Osteocyte (in vitro differentiated cells): ENCODE results near the gene FICD. TPM values are rescaled to one million over a fixed set of nuclear protein-coding genes. Genes with fewer than 3 reads are reported as not detected.

Source experiments
- DNase-seq: peaks from one replicate; pipeline ENCODE4 v3.0.0; 2021; ENCODE audit warnings: mixed read lengths; ENCODE audit not compliant: unreplicated experiment; ENCODE audit errors: extremely low spot score
- H3K27ac Mint-ChIP-seq: one replicate; pipeline ENCODE4 v1.8.0; 2021; ENCODE audit warnings: mild to moderate bottlenecking, mixed read lengths; ENCODE audit not compliant: unreplicated experiment
- H3K27me3 Mint-ChIP-seq: one replicate; pipeline ENCODE4 v1.8.0; 2021; ENCODE audit warnings: mixed read lengths; ENCODE audit not compliant: unreplicated experiment
- H3K36me3 Mint-ChIP-seq: one replicate; pipeline ENCODE4 v1.8.0; 2021; ENCODE audit warnings: mixed read lengths; ENCODE audit not compliant: unreplicated experiment
- H3K4me1 Mint-ChIP-seq: one replicate; pipeline ENCODE4 v1.8.0; 2021; ENCODE audit warnings: mixed read lengths; ENCODE audit not compliant: unreplicated experiment
- H3K4me3 Mint-ChIP-seq: one replicate; pipeline ENCODE4 v1.8.0; 2021; ENCODE audit warnings: mild to moderate bottlenecking, moderate library complexity, mixed read lengths; ENCODE audit not compliant: unreplicated experiment
- H3K9me3 Mint-ChIP-seq: one replicate; pipeline ENCODE4 v1.8.0; 2021; ENCODE audit warnings: mixed read lengths; ENCODE audit not compliant: unreplicated experiment
- total RNA-seq: library from RNA; stranded (reverse); gene quantifications from 2 replicates; pipeline ENCODE4 v1.2.1, GENCODE V29; 2021
- TF ChIP-seq, protein P1 (sequence below): fragments of 200-600 bp; sonication (generic); IDR thresholded peaks from 2 replicates; pipeline ENCODE4 v1.5.0; 2021; ENCODE audit warnings: antibody characterized with exemption, mild to moderate bottlenecking, moderate library complexity

FICD gene
- total RNA-seq, 1 donor from 2014 or later, result 6.0 TPM

DNA sequence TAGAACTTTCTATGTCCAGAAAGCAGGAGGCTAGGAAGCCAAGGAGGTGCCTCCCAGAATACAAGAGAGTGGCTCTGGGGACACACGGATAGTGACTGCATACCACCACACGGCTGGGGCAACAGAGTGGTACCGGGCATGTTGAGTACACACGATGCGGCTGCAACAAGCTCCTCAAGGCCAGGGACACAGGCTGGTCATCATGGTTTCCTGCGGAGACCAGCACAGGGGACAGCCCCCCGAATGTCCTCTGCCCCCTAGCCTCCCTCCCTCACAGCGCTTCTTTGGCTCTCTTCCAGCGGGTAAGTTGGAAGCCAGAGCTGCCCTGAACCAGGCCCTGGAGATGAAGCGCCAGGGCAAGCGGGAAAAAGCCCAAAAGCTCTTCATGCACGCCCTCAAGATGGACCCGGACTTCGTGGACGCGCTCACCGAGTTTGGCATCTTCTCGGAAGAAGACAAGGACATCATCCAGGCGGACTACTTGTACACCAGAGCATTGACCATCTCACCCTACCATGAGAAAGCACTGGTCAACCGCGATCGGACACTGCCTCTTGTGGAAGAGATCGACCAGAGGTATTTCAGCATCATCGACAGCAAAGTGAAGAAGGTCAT, 3.1 kb downstream of the FICD start:
- Mint-ChIP-seq H3K4me3 (no peak overlapping the region), H3K27me3 (no peaks in the 10 kb centered on the region), H3K27ac (no peak overlapping the region), H3K4me1 (peaks cover 11% of the 10 kb centered on the region), H3K9me3 (no peaks in the 10 kb centered on the region), H3K36me3 (peaks cover 23% of the 10 kb centered on the region)
- DNase-seq, result peak; percentile 66
- TF ChIP-seq, protein P1, sequence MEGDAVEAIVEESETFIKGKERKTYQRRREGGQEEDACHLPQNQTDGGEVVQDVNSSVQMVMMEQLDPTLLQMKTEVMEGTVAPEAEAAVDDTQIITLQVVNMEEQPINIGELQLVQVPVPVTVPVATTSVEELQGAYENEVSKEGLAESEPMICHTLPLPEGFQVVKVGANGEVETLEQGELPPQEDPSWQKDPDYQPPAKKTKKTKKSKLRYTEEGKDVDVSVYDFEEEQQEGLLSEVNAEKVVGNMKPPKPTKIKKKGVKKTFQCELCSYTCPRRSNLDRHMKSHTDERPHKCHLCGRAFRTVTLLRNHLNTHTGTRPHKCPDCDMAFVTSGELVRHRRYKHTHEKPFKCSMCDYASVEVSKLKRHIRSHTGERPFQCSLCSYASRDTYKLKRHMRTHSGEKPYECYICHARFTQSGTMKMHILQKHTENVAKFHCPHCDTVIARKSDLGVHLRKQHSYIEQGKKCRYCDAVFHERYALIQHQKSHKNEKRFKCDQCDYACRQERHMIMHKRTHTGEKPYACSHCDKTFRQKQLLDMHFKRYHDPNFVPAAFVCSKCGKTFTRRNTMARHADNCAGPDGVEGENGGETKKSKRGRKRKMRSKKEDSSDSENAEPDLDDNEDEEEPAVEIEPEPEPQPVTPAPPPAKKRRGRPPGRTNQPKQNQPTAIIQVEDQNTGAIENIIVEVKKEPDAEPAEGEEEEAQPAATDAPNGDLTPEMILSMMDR, result no peak

DNA sequence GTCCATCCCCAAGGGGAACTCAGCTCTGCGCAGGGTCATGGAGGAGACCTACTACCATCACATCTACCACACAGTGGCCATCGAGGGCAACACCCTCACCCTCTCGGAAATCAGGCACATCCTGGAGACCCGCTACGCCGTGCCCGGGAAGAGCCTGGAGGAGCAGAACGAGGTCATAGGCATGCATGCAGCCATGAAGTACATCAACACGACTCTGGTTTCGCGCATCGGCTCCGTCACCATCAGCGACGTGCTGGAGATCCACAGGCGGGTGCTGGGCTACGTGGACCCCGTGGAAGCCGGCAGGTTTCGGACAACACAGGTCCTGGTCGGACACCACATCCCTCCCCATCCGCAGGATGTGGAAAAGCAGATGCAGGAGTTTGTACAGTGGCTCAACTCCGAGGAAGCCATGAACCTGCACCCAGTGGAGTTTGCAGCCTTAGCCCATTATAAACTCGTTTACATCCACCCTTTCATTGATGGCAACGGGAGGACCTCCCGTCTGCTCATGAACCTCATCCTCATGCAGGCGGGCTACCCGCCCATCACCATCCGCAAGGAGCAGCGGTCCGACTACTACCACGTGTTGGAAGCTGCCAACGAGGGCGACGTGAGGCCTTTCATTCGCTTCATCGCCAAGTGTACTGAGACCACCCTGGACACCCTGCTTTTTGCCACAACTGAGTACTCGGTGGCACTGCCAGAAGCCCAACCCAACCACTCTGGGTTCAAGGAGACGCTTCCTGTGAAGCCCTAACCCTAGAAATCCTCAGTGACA, 3.8 kb downstream of the FICD start:
- Mint-ChIP-seq H3K36me3 (peaks cover 29% of the 10 kb centered on the region), H3K9me3 (no peaks in the 10 kb centered on the region)

DNA sequence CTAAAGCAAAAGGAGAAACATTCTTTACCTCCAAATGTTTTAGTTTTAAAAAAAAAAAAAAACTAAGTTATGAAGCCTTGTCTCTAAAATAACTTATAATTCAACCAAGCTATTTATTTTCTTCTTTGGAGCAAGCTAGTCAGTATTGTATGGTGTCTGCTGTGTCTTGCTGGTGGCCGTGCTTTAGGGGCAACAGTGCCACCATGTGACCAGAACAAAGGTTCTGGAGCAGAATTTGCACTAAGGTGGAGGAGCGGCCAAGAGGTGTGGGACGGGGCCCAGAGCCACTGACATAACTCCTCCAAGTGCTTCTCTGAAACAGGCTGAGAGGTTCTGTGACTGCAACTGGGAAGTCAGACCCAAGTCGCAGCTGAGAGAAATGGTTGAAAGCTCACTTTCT, 4.5 kb downstream of the FICD start:
- no peak for DNase-seq
- Mint-ChIP-seq H3K4me1 (peaks cover 10% of the 10 kb centered on the region), H3K36me3 (peaks cover 33% of the 10 kb centered on the region), H3K9me3 (no peaks in the 10 kb centered on the region), H3K4me3 (no peak overlapping the region), H3K27me3 (no peaks in the 10 kb centered on the region), H3K27ac (no peak overlapping the region)
- TF ChIP-seq, protein P1, result peak; percentile 10

More for the DNA sequence above, 3.8 kb downstream of the FICD start:
- TF ChIP-seq, protein P1, result no peak
- H3K4me3 Mint-ChIP-seq, result no peak overlapping the region
- DNase-seq, result peak; percentile 73
- no peaks in the 10 kb centered on the region for H3K27me3 Mint-ChIP-seq
- peaks cover 10% of the 10 kb centered on the region for H3K4me1 Mint-ChIP-seq
- H3K27ac Mint-ChIP-seq, result no peak overlapping the region

DNA sequence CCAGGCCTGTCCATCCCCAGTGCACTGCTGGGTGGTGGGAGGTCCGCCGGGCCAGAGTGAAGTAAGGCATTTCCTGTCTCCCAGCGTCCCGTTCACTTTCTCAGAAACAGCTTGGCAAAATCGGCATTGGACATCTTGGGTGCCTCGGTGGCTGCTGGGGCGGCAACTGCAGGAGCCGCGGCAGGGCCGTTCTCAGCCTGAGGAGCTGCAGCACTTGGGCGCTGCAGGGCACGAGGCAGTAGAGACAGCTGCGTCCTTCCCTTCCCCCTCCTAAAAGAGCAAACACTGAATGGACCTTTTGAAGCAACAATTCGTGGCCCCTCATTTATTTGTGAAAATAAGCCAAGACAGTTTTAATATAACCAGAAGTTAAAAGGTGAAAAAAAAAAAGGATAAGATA, 8.3 kb downstream of the FICD start:
- Mint-ChIP-seq H3K27me3 (no peaks in the 10 kb centered on the region), H3K27ac (no peak overlapping the region), H3K4me1 (no peaks in the 10 kb centered on the region), H3K4me3 (no peak overlapping the region), H3K36me3 (peaks cover 56% of the 10 kb centered on the region), H3K9me3 (no peaks in the 10 kb centered on the region)
- no peak for DNase-seq
- TF ChIP-seq, protein P1, result no peak

DNA sequence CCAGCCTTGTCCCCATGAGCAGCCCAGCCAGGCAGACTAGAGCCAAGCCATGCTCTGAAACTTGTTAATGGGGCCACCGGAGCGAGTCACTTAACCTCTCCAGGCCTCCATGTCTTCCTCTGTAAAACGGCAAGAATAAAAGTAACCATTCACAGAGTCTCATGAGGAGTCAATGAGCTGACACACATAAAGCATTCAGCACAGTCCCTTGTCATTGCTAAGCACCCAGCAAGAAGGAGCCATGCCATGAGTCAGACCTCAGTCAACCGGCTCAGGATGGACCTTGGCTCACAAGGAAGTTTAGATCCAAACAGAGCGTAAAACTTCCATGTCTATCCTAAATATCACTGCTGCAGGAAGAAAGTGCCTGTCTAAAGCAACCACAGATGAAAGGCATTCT, 10.6 kb downstream of the FICD start:
- H3K27ac Mint-ChIP-seq, result no peak overlapping the region
- H3K36me3 Mint-ChIP-seq, result peaks cover 63% of the 10 kb centered on the region
- no peaks in the 10 kb centered on the region for H3K4me1 Mint-ChIP-seq
- no peaks in the 10 kb centered on the region for H3K27me3 Mint-ChIP-seq
- no peak for DNase-seq
- H3K9me3 Mint-ChIP-seq, result no peaks in the 10 kb centered on the region
- no peak overlapping the region for H3K4me3 Mint-ChIP-seq
- TF ChIP-seq, protein P1, result no peak
